A549 treated with Mapracorat at 1 μM for 4 hours (cell line): ENCODE data around the gene ETNK1. TPM values are rescaled to one million over a fixed set of nuclear protein-coding genes. Genes with fewer than 3 reads are reported as not detected.

Experiments used
- total RNA-seq: library from RNA; stranded (reverse); fragments of 200-300 nt; extraction: Qiagen RNA extraction; gene quantifications from 5 replicates; pipeline ENCODE4 v1.2.3, GENCODE V29; 2022

ETNK1 gene
- 28.6 to 39.7 TPM (median 33.3 TPM) in 5 replicates for total RNA-seq

GRCh38 chr12:22624870-22625761 is at the start of gene ETNK1:
Gene ETNK1 (plus strand): TSS chr12:22625171. CDS start chr12:22625431, 260 bp downstream.

Other genes starting within 250 kb of the ETNK1 start
- gene C2CD5, start 80.6 kb upstream of the ETNK1 start, total RNA-seq = 11.2 to 13.0 TPM (median 12.6 TPM) in 5 replicates